Endodermal cell (in vitro differentiated cells): ENCODE measurements around the gene CYP27B1. TPM values are rescaled to one million over a fixed set of nuclear protein-coding genes. Genes with fewer than 3 reads are reported as not detected.

Source experiments
- DNase-seq: peaks from one replicate; pipeline ENCODE4 v3.0.0-alpha.2; 2017
- H3K27ac ChIP-seq: 2 replicates; pipeline ENCODE4 v1.5.1; 2013; ENCODE audit warnings: mild to moderate bottlenecking, low read depth, low read length, moderate library complexity
- H3K27me3 ChIP-seq: 2 replicates; pipeline ENCODE4 v1.6.1; 2013; ENCODE audit warnings: mild to moderate bottlenecking, low read length, moderate library complexity; ENCODE audit not compliant: insufficient read depth, control insufficient read depth, poor library complexity, severe bottlenecking
- H3K36me3 ChIP-seq: 2 replicates; pipeline ENCODE4 v1.7.0; 2013; ENCODE audit warnings: mild to moderate bottlenecking, low read length, moderate library complexity; ENCODE audit not compliant: control insufficient read depth, insufficient read depth
- H3K4me1 ChIP-seq: one replicate; pipeline ENCODE4 v1.7.0; 2013; ENCODE audit warnings: low read length; ENCODE audit not compliant: control insufficient read depth, insufficient read depth
- H3K4me3 ChIP-seq: 2 replicates; pipeline ENCODE4 v1.5.1; 2013; ENCODE audit warnings: mild to moderate bottlenecking, low read length, moderate library complexity
- H3K9ac ChIP-seq: 2 replicates; pipeline ENCODE4 v1.6.1; 2013; ENCODE audit warnings: mild to moderate bottlenecking, low read length, moderate library complexity; ENCODE audit not compliant: poor library complexity, severe bottlenecking; ENCODE audit errors: extremely low read depth
- H3K9me3 ChIP-seq: 2 replicates; pipeline ENCODE4 v1.6.1; 2013; ENCODE audit warnings: mild to moderate bottlenecking, low read length, moderate library complexity; ENCODE audit not compliant: control insufficient read depth
- H3K27ac Mint-ChIP-seq: 2 replicates; pipeline ENCODE4 v1.8.0; 2020; ENCODE audit warnings: mixed read lengths
- H3K27me3 Mint-ChIP-seq: 2 replicates; pipeline ENCODE4 v1.8.0; 2021; ENCODE audit warnings: mild to moderate bottlenecking, mixed read lengths; ENCODE audit not compliant: insufficient read depth
- H3K36me3 Mint-ChIP-seq: 2 replicates; pipeline ENCODE4 v1.8.0; 2020; ENCODE audit warnings: low read depth, mixed read lengths
- H3K4me1 Mint-ChIP-seq: 2 replicates; pipeline ENCODE4 v1.8.0; 2020; ENCODE audit warnings: mixed read lengths
- H3K4me3 Mint-ChIP-seq: 2 replicates; pipeline ENCODE4 v1.8.0; 2020; ENCODE audit warnings: mild to moderate bottlenecking, moderate library complexity, mixed read lengths
- H3K9me3 Mint-ChIP-seq: 2 replicates; pipeline ENCODE4 v1.8.0; 2020; ENCODE audit warnings: mild to moderate bottlenecking, mixed read lengths
- CTCF ChIP-seq: fragments of 200-600 bp; sonication (generic); conservative IDR thresholded peaks from 2 replicates; pipeline ENCODE4 v1.5.0; 2021; ENCODE audit warnings: antibody characterized with exemption, mild to moderate bottlenecking
- WGBS, 2 experiments: methylation state at CpG; one replicate each; pipeline versions ENCODE4 v1.1.5 to v1.1.7; 2013; ENCODE audit warnings: missing lambda C conversion rate in 2 of 2, mixed read lengths in 1 of 2; ENCODE audit not compliant: insufficient coverage in 1 of 2, insufficient read length in 1 of 2; 5-methylcytosine and 5-hydroxymethylcytosine counted together
- total RNA-seq, 2 donors: library from RNA; stranded (reverse); fragmentation: NEBNext Ultra II Directional in 1 of 2; extraction: Animal tissue kit (Norgen Biotek cat#: 25700) in 1 of 2; gene quantifications; 2 replicates in 1 of 2; 3 replicates in 1 of 2; pipeline ENCODE4 v1.2.1, GENCODE V29; 2021

Gene CYP27B1
- total RNA-seq, 2 donors from 2014 or later: 2.4 to 3.1 TPM

- Mint-ChIP-seq H3K27ac (peak within 1 kb of the TSS; percentile 98), H3K9me3 (no peaks in the 10 kb centered on the region), H3K4me1 (peaks cover 37% of the 10 kb centered on the region), H3K27me3 (peaks cover 32% of the 10 kb centered on the region), H3K4me3 (peak within 1 kb of the TSS; percentile 96), H3K36me3 (peaks cover 42% of the 10 kb centered on the region)
- peak within 1 kb of the TSS; percentile 98 for H3K4me3 ChIP-seq
- H3K9ac ChIP-seq: peak within 1 kb of the TSS; percentile 97
- H3K9me3 ChIP-seq: no peaks in the 10 kb centered on the region
- H3K4me1 ChIP-seq: peaks cover 5% of the 10 kb centered on the region
- H3K27ac ChIP-seq: peak within 1 kb of the TSS; percentile 86
- peak; percentile 100 for DNase-seq
- peaks cover 27% of the 10 kb centered on the region for H3K27me3 ChIP-seq
- H3K36me3 ChIP-seq: peaks cover 40% of the 10 kb centered on the region
- TF ChIP-seq CTCF: no peak
- 0% methylated on average over 18 to 58 of the region's 58 CpGs for WGBS, 2 experiments
Measured at GRCh38 chr12:57751788-57752667, 14.8 kb downstream of the CYP27B1 start, which contains the start of gene CDK4. Gene CDK4 (minus strand): TSS chr12:57752310. CDS start chr12:57751717, 593 bp downstream.

GRCh38 chr12:57751432-57751787, 15.5 kb downstream of the CYP27B1 start:
- TF ChIP-seq CTCF: no peak
- peak overlapping the region; percentile 96 for H3K4me3 Mint-ChIP-seq
- peaks cover 46% of the 10 kb centered on the region for H3K36me3 Mint-ChIP-seq
- peaks cover 5% of the 10 kb centered on the region for H3K4me1 ChIP-seq
- H3K4me1 Mint-ChIP-seq: peaks cover 34% of the 10 kb centered on the region
- H3K27me3 Mint-ChIP-seq: peaks cover 26% of the 10 kb centered on the region
- H3K27me3 ChIP-seq: peaks cover 20% of the 10 kb centered on the region
- no peaks in the 10 kb centered on the region for H3K9me3 ChIP-seq
- no peak overlapping the region for H3K27ac ChIP-seq
- H3K9ac ChIP-seq: peak overlapping the region; percentile 97
- no peaks in the 10 kb centered on the region for H3K9me3 Mint-ChIP-seq
- H3K36me3 ChIP-seq: peaks cover 46% of the 10 kb centered on the region
- H3K4me3 ChIP-seq: peak overlapping the region; percentile 98
- peak overlapping the region; percentile 98 for H3K27ac Mint-ChIP-seq
- 13 to 20% methylated on average over 4 to 8 of the region's 8 CpGs for WGBS, 2 experiments
- no peak for DNase-seq

- H3K9ac ChIP-seq: peak overlapping the region; percentile 97
- H3K27me3 ChIP-seq: peaks cover 14% of the 10 kb centered on the region
- no peak for TF ChIP-seq CTCF
- WGBS, 2 experiments: 89 to 95% methylated on average over 14 to 15 of the region's 15 CpGs
- no peaks in the 10 kb centered on the region for H3K9me3 ChIP-seq
- no peak overlapping the region for H3K27ac ChIP-seq
- Mint-ChIP-seq H3K4me3 (peak overlapping the region; percentile 96), H3K36me3 (peaks cover 50% of the 10 kb centered on the region), H3K27ac (peak overlapping the region; percentile 98), H3K27me3 (peaks cover 19% of the 10 kb centered on the region), H3K4me1 (peaks cover 31% of the 10 kb centered on the region), H3K9me3 (no peaks in the 10 kb centered on the region)
- DNase-seq: no peak
- peaks cover 5% of the 10 kb centered on the region for H3K4me1 ChIP-seq
- peaks cover 50% of the 10 kb centered on the region for H3K36me3 ChIP-seq
- H3K4me3 ChIP-seq: peak overlapping the region; percentile 98
Measured at GRCh38 chr12:57750561-57751431, 16.1 kb downstream of the CYP27B1 start.
